Dedifferentiated amniotic fluid mesenchymal stem cell (primary cell): ENCODE data around the gene COL5A1.
"Not testable (repeated sequence)": the region's sequence is repeated elsewhere in the genome, so short reads cannot be mapped to it uniquely, and the experiment has no call there.

ENCODE experiments used
- DNase-seq: peaks from one replicate; pipeline ENCODE4 v3.0.0-alpha.2; 2016; ENCODE audit errors: extremely low spot score

COL5A1 gene

GRCh38 chr9:134676886-134677285 lies 35.3 kb downstream of the COL5A1 start:
- no peak for DNase-seq

- no peak for DNase-seq
Observed at GRCh38 chr9:134677743-134678142, 36.1 kb downstream of the COL5A1 start.

- no peak for DNase-seq
Observed at GRCh38 chr9:134678206-134678605, 36.6 kb downstream of the COL5A1 start.

GRCh38 chr9:134678666-134679443 lies 37.3 kb downstream of the COL5A1 start:
- DNase-seq = no peak

GRCh38 chr9:134679616-134680392 lies 38.2 kb downstream of the COL5A1 start:
- no peak for DNase-seq

GRCh38 chr9:134680393-134681060 lies 38.9 kb downstream of the COL5A1 start:
- DNase-seq = no peak

- no peak for DNase-seq
Observed at GRCh38 chr9:134681061-134681661, 39.6 kb downstream of the COL5A1 start.

GRCh38 chr9:134682026-134682425 lies 40.4 kb downstream of the COL5A1 start:
- no peak for DNase-seq

- no peak for DNase-seq
Observed at GRCh38 chr9:134682651-134683364, 41.2 kb downstream of the COL5A1 start.

- DNase-seq = no peak
Observed at GRCh38 chr9:134683714-134684374, 42.2 kb downstream of the COL5A1 start.

- DNase-seq = no peak
Observed at GRCh38 chr9:134684375-134684723, 42.7 kb downstream of the COL5A1 start.

- not testable (repeated sequence) for DNase-seq
Observed at GRCh38 chr9:134684941-134685340, 43.3 kb downstream of the COL5A1 start.

GRCh38 chr9:134685784-134686183 lies 44.2 kb downstream of the COL5A1 start:
- no peak for DNase-seq

GRCh38 chr9:134686896-134687295 lies 45.3 kb downstream of the COL5A1 start:
- DNase-seq = no peak

GRCh38 chr9:134687556-134687955 lies 46.0 kb downstream of the COL5A1 start:
- no peak for DNase-seq

- no peak for DNase-seq
Observed at GRCh38 chr9:134688231-134688630, 46.6 kb downstream of the COL5A1 start.

- DNase-seq = no peak
Observed at GRCh38 chr9:134688661-134689320, 47.2 kb downstream of the COL5A1 start.

- no peak for DNase-seq
Observed at GRCh38 chr9:134689321-134690181, 47.9 kb downstream of the COL5A1 start.

GRCh38 chr9:134690301-134690751 lies 48.7 kb downstream of the COL5A1 start:
- DNase-seq = no peak
